Stimulated activated effector memory CD8-positive, alpha-beta T cell treated with anti-CD3 and anti-CD28 coated beads, Interleukin-12 subunit alpha, Interleukin-12 subunit beta, amount 100 ng/mL, for 72 hours (primary cell): Measurements from ENCODE around the gene TMEM169.

Experiments used
- ATAC-seq: fragments of 150-1000 bp; cut with Tn5 transposase; 2 replicates; pipeline ENCODE4 v1.10.0; 2021
- DNase-seq, 2 donors: peaks; one replicate each; pipeline ENCODE4 v3.0.0; 2021 to 2022; ENCODE audit warnings: low spot score in 2 of 2
- H3K27ac Mint-ChIP-seq: one replicate; pipeline ENCODE4 v1.8.0; 2022; ENCODE audit warnings: mild to moderate bottlenecking, mixed read lengths
- H3K36me3 Mint-ChIP-seq: one replicate; pipeline ENCODE4 v1.8.0; 2022; ENCODE audit warnings: mild to moderate bottlenecking, mixed read lengths
- H3K4me1 Mint-ChIP-seq: one replicate; pipeline ENCODE4 v1.8.0; 2022; ENCODE audit warnings: mixed read lengths
- H3K4me3 Mint-ChIP-seq: one replicate; pipeline ENCODE4 v1.8.0; 2022; ENCODE audit warnings: mild to moderate bottlenecking, mixed read lengths
- H3K9me3 Mint-ChIP-seq: one replicate; pipeline ENCODE4 v1.8.0; 2022; ENCODE audit warnings: mixed read lengths

The TMEM169 gene

GRCh38 chr2:216151313-216152025, 69.8 kb downstream of the TMEM169 start:
- Mint-ChIP-seq H3K36me3 (no peaks in the 10 kb centered on the region), H3K9me3 (no peaks in the 10 kb centered on the region), H3K4me1 (peaks cover 40% of the 10 kb centered on the region), H3K4me3 (no peak overlapping the region), H3K27ac (peak overlapping the region; percentile 38)
- DNase-seq, result no peak
- no peak for ATAC-seq
